Endothelial cell of umbilical vein (primary cell): ENCODE results near the gene SERPINA9. TPM values are rescaled to one million over a fixed set of nuclear protein-coding genes. Genes with fewer than 3 reads are reported as not detected.

Experiments
- BruUV-seq: library from RNA; stranded (reverse); fragments of 400-500 nt; replicated peaks from 2 replicates; lab custom pipeline; 2021; lab: Mats Ljungman, UMichigan
- CTCF ChIA-PET: fragments of 300-600, 350-600 bp; sonication (Branson Sonifier 250); formaldehyde crosslinking; loops from one replicate; lab custom pipeline; 2021; ENCODE audit warnings: antibody characterized with exemption, inconsistent platforms; lab: Charles Lee
- POLR2A ChIA-PET: fragments of 300-600, 350-600 bp; sonication (Branson Sonifier 250); formaldehyde crosslinking; loops from one replicate; lab custom pipeline; 2021; ENCODE audit warnings: antibody characterized with exemption, inconsistent platforms; lab: Charles Lee
- DNase-seq: peaks from one replicate; pipeline ENCODE4 v3.0.0-alpha.2; 2011; ENCODE audit warnings: low read depth, low spot score
- FAIRE-seq: peaks from 2 replicates; lab custom pipeline; 2011; peaks lifted over from hg19 to GRCh38; lab: Jason Lieb, UNC
- H2AFZ ChIP-seq: 2 replicates; pipeline ENCODE4 v1.6.0; 2012; ENCODE audit warnings: low read depth, low read length, control low read depth, inconsistent platforms
- H3K27ac ChIP-seq: 2 replicates; pipeline ENCODE4 v1.5.1; 2011; ENCODE audit warnings: low read depth, mild to moderate bottlenecking, control low read depth, low read length, moderate library complexity; ENCODE audit not compliant: insufficient read depth
- H3K27me3 ChIP-seq, 2 experiments: 2 replicates each; pipeline versions ENCODE4 v1.6.0 to v1.6.1; 2011; ENCODE audit warnings: low read length in 2 of 2, mixed read lengths in 1 of 2; ENCODE audit not compliant: control insufficient read depth in 2 of 2, insufficient read depth in 2 of 2
- H3K36me3 ChIP-seq, 2 experiments: 2 replicates in 1 of 2; 3 replicates in 1 of 2; pipeline ENCODE4 v1.5.1; 2011; ENCODE audit warnings: low read length in 2 of 2, mild to moderate bottlenecking in 1 of 2, moderate library complexity in 1 of 2; ENCODE audit not compliant: control insufficient read depth in 2 of 2, insufficient read depth in 2 of 2; ENCODE audit errors: extremely low read depth in 1 of 2
- H3K4me1 ChIP-seq: 3 replicates; pipeline ENCODE4 v1.5.1; 2011; ENCODE audit warnings: mild to moderate bottlenecking, low read length; ENCODE audit not compliant: control insufficient read depth, insufficient read depth; ENCODE audit errors: extremely low read depth
- H3K4me2 ChIP-seq: 2 replicates; pipeline ENCODE4 v1.6.1; 2011; ENCODE audit warnings: low read length, control low read depth, mixed read lengths; ENCODE audit not compliant: insufficient read depth
- H3K4me3 ChIP-seq, 3 experiments: fragments of 200-600 bp in 1 of 3; sonication (generic), shearing (Covaris generic) in 1 of 3; replicated peaks in 1 of 3; 2 replicates each; pipeline ENCODE4 v1.5.1; 2011 to 2016; ENCODE audit warnings: control low read depth in 3 of 3, low read length in 3 of 3, mild to moderate bottlenecking in 2 of 3, inconsistent platforms in 1 of 3, low read depth in 1 of 3, moderate library complexity in 1 of 3; ENCODE audit not compliant: insufficient read depth in 1 of 3
- H3K79me2 ChIP-seq: 2 replicates; pipeline ENCODE4 v1.6.0; 2012; ENCODE audit warnings: low read length, inconsistent platforms; ENCODE audit not compliant: control insufficient read depth, insufficient read depth
- H3K9ac ChIP-seq: replicated peaks from 2 replicates; pipeline ENCODE3; 2011; ENCODE audit warnings: low read length, control low read depth; ENCODE audit not compliant: insufficient read depth; ENCODE audit errors: extremely low read depth
- H3K9me1 ChIP-seq: replicated peaks from 3 replicates; pipeline ENCODE4 v1.6.0; 2011; ENCODE audit warnings: mild to moderate bottlenecking, low read length; ENCODE audit not compliant: control insufficient read depth, insufficient read depth; ENCODE audit errors: extremely low read depth
- H3K9me3 ChIP-seq: replicated peaks from 2 replicates; pipeline ENCODE4 v1.5.1; 2012; ENCODE audit warnings: low read length, inconsistent platforms; ENCODE audit not compliant: control insufficient read depth, insufficient read depth
- H4K20me1 ChIP-seq: replicated peaks from 2 replicates; pipeline ENCODE3; 2011; ENCODE audit warnings: mild to moderate bottlenecking, low read length; ENCODE audit not compliant: control insufficient read depth, insufficient read depth; ENCODE audit errors: extremely low read depth
- CTCF ChIP-seq, 2 donors: IDR thresholded peaks; 1 replicate in 1 of 2; 2 replicates in 1 of 2; pipeline ENCODE4 v1.5.1; 2011; ENCODE audit warnings: low read length in 2 of 2, mild to moderate bottlenecking in 2 of 2, moderate library complexity in 2 of 2, control low read depth in 1 of 2, inconsistent platforms in 1 of 2, low read depth in 1 of 2; ENCODE audit not compliant: insufficient read depth in 1 of 2; ENCODE audit errors: extremely low read depth in 1 of 2
- EZH2 ChIP-seq: IDR thresholded peaks from 2 replicates; pipeline ENCODE4 v1.6.1; 2012; ENCODE audit warnings: borderline replicate concordance, low read depth, mild to moderate bottlenecking, moderate library complexity, low read length, inconsistent platforms; ENCODE audit not compliant: severe bottlenecking
- FOS ChIP-seq: IDR thresholded peaks from 2 replicates; pipeline ENCODE4 v1.6.1; 2011; ENCODE audit warnings: mild to moderate bottlenecking, low read length, moderate library complexity, borderline replicate concordance; ENCODE audit not compliant: insufficient read depth
- GATA2 ChIP-seq: IDR thresholded peaks from 2 replicates; pipeline ENCODE4 v1.7.0; 2011; ENCODE audit warnings: low read depth, mild to moderate bottlenecking, moderate library complexity, mixed read lengths, low read length; ENCODE audit not compliant: insufficient read length, insufficient read depth
- JUN ChIP-seq: IDR thresholded peaks from 2 replicates; pipeline ENCODE4 v1.6.1; 2011; ENCODE audit warnings: borderline replicate concordance, low read depth; ENCODE audit not compliant: insufficient read length, insufficient read depth
- MYC ChIP-seq: IDR thresholded peaks from one replicate; pipeline ENCODE4 v1.6.1; 2011; ENCODE audit warnings: mild to moderate bottlenecking, low read depth, low read length
- POLR2A ChIP-seq: IDR thresholded peaks from 2 replicates; pipeline ENCODE4 v1.6.1; 2012; ENCODE audit warnings: low read depth, mild to moderate bottlenecking, control low read depth, low read length
- POLR2AphosphoS5 ChIP-seq: IDR thresholded peaks from 2 replicates; pipeline ENCODE4 v1.6.1; 2012; ENCODE audit warnings: low read depth, mild to moderate bottlenecking, control low read depth, low read length, moderate library complexity; ENCODE audit not compliant: insufficient read depth
- dilution Hi-C: fragments of 300-500 bp; cut with MboI; formaldehyde crosslinking; loops from one replicate; pipeline ENCODE4 v1.15.0; 2019; ENCODE audit warnings: low sequenced_read_pairs; ENCODE audit not compliant: extremely low pct_ligation_motif_present
- intact Hi-C: fragments of 100-400 bp; cut with micrococcal nuclease; formaldehyde crosslinking; loops from one replicate; pipeline ENCODE4 v1.10.0; 2022
- polyA plus RNA-seq, 4 experiments: library from polyadenylated mRNA; depleted of rRNA in 3 of 4; stranded (reverse) in 3 of 4; unstranded in 1 of 4; fragments of >200 nt; gene quantifications; 2 replicates each; pipeline versions ENCODE4 v1.2.1 to v1.2.3, GENCODE V29; 2011 to 2012; ENCODE audit warnings: missing spikeins in 1 of 4
- total RNA-seq: library from RNA; stranded (reverse); gene quantifications from 2 replicates; pipeline ENCODE4 v1.2.3, GENCODE V29; 2021
- TF ChIP-seq, protein P1 (sequence below): IDR thresholded peaks from 2 replicates; pipeline ENCODE4 v1.6.1; 2011; ENCODE audit not compliant: insufficient read depth, insufficient read length

Gene SERPINA9
- total and polyA plus RNA-seq, 2 donors (not counting 3 experiments of a cell fraction or from before 2014, with no cell fraction given): not detected

- Histone ChIP-seq H3K4me1 (no peaks in the 10 kb centered on the region), H3K9me1 (no peaks in the 10 kb centered on the region), H3K27me3 (no peaks in the 10 kb centered on the region), H3K27ac (no peak overlapping the region), H3K9me3 (no peaks in the 10 kb centered on the region), H3K36me3 (no peaks in the 10 kb centered on the region), H4K20me1 (no peaks in the 10 kb centered on the region), H3K4me2 (no peak overlapping the region), H2AFZ (no peak overlapping the region), H3K9ac (no peak overlapping the region), H3K4me3 (no peak overlapping the region), H3K79me2 (no peaks in the 10 kb centered on the region)
- intact Hi-C loops: no loop called here
- dilution Hi-C loops: no loop called here
- DNase-seq (no peak), FAIRE-seq (no peak)
- ChIA-PET POLR2A (no interaction called here), CTCF (no interaction called here)
- BruUV-seq: no TSS peak
- TF ChIP-seq POLR2A (no peak), GATA2 (no peak), CTCF (IDR thresholded peaks at IDR 0.05; ENCODE audit: extremely low read depth in 1 of 2, insufficient read depth in 1 of 2, low read depth in 1 of 2, low read length in 2 of 2) (no peak), POLR2AphosphoS5 (no peak), MYC (no peak), FOS (no peak), EZH2 (no peak), JUN (no peak)
- TF ChIP-seq, protein P1, sequence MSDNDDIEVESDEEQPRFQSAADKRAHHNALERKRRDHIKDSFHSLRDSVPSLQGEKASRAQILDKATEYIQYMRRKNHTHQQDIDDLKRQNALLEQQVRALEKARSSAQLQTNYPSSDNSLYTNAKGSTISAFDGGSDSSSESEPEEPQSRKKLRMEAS: no peak
Observed at GRCh38 chr14:94427016-94427613, 48.9 kb downstream of the SERPINA9 start.
